Endothelial cell of hepatic sinusoid (primary cell): ENCODE data around the gene DPH1.

ENCODE experiments used
- in situ Hi-C: cut with HindIII; loops from 2 replicates; pipeline ENCODE4 v1.10.0; 2017; ENCODE audit warnings: low sequenced_read_pairs

Gene DPH1

DNA sequence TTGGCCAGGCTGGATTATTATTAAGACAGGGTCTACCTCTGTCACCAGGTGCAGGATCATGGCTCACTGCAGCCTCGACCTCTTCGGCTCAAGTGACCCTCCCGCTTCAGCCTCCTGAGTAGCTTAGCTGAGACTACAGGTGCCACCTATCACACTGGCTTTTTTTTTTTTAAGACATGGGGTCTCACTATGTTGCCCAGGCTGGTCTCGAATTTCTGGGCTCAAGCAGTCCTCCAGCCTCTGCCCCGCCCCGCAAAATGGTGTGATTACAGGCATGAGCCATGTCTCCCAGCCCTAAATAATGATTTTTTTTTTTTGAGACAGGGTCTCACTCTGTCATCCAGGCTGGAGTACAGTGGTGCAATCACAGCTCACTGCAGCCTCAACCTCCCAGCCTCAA, 17.6 kb downstream of the DPH1 start:
- in situ Hi-C loops: no loop called here

DNA sequence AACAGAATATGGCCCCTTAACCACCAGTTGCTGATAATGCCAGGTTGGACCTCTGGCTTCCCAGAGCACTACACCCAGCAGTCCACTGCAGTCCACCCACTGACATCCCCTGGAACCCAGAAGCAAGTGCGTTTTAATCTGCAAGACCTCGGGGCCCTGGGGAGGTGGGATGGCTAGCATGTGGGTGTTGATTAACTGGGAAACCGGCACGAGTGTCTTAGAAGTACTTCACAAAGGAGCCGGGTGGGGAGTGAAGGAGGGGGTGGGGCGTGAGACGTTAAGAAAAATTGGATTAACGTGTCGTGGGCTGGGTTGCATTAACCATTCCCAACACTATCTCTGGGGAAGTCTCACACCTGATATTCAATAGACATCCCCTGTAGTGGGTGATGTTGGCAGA, 18.9 kb downstream of the DPH1 start:
- in situ Hi-C loops: no loop called here

DNA sequence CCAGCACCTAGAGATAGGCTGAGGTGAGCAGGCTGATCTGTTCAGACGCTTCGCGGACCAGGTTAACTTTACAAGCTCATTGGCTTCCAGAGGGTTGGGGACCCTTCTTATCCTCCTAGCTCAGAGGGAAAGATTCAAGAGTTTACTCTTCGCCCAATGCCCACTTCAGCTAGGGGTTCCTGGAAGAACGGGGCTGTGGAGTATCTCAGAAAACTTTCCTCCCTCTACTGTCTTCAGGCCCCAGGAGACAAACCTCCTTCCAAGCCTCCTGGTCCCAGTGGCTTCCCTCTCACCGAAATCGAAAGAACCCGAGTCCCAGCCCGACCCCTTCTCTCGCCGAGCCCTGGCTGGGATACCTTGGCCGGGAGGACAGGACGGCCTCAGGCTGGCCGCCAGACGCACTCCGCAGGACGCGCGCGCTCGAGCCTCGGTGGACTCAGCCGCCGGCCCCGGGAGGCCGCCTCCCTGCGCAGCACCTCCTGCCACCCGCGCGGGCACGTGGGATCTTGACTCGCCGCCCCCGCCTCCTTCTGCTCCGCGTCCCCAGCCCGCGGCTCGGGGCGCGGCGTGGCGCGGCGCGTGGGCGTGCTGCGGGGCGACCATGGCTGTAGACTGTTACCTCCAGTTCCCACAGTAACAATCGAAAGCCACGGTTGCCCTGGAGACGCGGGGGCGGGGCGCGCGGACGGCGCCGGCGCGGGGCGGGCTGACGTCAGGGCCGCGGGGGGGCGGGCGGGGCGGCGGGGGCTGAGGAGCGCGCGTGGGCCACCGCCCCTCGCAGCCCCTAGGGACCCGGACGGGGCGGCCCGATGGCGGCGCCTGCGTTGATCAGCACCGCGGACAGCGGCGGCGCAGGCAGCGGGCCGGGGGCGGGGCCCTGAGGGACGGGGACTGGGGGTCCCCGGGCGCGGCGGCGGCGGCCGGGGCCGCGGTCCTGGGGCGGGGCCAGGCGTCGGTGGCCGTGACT, 19.7 kb downstream of the DPH1 start:
- in situ Hi-C loops: no loop called here

DNA sequence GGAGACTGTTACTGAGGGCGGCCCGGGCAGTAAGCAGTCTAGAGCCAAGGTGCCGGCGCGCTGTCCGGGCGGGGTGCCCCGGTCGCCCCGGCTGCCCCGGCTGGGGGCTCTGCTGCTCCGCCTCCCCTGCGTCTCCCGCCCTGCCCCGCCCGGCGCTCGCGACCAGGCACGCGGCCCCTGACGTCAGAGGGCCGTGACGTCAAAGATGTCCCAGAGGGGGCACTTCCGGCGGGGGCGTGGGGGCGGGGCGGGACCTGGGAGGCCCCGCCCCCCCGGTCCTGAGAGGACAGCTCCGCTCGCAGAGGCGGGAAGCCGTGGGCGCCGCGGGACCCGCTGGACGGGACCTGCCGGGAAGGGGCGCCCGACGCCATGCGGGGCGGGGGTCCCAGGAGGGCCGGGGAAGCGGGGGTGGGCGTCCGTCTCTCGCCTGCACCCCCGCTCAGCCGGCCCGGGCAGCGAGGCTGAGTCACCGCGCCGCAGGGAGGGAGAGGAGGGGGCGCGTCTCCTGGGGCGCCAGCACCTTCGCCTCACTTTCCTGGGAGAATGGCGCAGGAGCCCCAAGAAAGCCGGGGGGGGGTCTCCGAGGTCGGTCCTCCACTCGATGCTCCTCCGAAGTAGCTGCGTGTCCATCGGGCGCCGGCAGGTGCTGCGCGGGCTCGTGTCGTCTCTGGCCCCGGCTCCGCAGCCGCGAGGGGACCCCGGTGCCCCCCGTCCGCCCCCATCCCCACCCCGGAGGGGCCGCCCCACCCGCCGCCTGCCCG, 20.5 kb downstream of the DPH1 start:
- in situ Hi-C loops: no loop called here

DNA sequence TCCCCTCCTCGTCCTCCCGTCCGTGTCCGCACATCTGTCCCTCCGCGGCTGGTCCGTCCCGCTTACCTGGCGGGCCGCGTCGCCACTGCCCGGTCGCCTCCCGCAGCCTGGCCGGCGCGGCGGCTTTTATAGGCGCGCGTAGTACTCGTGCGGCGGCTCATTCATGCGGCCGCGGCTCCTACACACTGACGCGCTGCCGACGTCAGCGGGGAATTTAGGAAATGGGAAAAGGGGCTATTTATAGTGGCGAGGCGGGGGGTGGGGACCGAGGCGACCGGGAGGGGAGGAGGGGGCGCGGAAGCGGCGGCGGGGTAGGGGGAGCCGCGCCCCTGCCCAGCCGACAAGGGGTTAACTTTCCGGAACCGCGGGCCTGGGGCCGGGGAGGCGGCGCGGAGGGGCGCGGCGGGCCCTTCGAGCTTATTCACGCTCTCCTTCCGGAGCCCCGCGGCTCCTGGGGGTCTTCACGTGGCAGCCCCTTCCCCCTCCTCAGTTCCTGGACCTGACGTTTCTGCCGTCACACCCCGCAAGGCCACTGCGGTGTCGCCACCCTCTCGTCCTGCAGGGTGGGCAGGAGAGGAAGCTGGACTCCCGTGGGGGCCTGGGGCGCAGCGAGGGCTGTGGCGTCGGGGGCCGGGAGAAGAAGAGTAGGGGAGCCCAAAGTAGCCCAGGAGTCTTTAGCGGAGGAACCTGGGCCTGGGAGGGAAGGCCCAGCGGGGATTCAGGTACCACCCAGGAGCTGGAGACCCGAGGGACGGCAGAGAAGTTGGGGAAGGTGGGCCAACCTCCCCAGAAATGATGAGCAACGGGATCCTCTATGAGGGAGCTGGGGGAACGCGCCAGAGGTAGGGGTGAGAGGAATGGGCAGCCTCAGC, 21.3 kb downstream of the DPH1 start:
- in situ Hi-C loops: no loop called here

DNA sequence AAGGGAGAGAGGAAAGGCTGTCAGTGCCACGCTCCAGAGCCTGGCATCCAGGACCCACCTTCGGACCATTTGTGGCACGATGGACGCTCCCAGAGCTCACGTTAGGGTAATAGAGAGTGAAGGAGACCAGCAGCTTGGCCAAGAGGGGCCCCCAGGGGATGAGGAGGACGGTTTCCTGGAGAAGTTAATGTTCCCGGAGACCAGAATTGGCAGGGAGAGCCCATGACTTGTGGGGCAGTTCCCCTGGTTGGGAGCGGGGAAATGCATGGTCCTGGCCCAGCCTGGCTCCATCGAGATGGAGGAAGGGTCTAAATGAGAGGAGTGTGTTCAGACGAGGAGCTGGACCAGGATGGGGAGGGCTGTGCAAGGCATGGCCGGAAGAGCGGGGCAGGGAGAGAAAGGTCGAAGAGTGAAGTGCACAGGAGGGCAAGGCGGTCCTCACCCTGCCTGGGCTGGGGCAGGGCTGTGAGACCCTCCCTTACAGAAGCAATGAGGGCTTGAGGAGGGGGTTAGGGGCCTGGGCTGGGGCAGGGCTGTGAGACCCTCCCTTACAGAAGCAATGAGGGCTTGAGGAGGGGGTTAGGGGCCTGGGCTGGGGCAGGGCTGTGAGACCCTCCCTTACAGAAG, 22.1 kb downstream of the DPH1 start:
- in situ Hi-C loops: no loop called here

DNA sequence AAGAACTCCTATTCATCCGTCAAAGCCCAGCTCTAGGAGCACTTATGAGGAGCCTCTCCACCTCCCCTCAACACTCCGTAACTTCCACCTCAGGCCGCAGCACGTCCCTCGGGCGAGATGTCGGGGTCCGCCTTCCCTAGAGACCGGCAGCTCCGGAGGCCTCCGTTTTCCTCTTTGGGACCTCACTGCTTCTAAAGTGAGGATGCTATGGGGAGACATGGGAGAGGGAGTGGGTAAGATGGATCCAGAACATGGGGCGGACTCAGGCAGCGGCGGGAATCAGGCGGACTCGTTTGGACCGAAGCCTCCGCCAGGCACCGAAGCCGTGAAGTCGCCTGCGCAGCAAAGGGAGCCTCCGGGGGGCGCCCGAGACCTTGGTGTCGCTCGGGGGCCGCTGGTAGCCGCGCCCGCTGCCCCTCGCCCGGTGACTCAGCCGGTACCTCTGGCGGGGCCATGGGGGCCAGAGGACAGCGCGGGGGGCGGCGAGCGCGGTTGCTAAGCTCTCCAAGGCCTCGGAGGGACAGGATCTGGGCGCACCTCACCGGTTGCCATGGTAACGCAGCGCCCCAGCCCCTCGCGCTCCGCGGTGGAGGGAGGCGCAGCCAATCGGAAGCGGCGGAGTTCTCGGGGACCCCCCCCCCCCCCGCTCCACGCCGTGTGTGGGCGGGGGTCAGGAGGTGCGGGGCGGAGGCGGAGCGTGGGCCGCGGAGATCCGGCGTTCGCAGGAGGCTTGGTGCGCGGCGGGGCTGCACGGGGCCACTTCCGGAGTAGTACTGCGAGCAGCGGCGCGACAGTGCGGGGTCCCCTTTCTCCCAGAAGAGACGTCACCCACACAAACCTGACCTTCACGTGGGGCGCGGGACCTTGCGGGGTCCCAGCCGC, 23.7 kb downstream of the DPH1 start:
- in situ Hi-C loops: no loop called here

DNA sequence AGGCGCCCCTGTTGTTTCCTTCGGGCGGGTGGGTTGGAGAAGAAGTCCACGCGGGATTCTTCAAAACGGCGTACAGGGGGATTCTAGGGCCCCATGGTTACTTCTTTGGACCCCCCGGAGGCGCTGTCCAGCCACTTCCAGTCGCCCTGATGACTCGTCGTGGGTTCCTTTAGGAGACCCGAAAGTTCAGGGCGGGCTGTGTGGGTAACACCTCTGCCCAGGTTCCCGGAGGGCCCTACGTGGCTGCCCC, 24.2 kb downstream of the DPH1 start:
- in situ Hi-C loops: no loop called here

DNA sequence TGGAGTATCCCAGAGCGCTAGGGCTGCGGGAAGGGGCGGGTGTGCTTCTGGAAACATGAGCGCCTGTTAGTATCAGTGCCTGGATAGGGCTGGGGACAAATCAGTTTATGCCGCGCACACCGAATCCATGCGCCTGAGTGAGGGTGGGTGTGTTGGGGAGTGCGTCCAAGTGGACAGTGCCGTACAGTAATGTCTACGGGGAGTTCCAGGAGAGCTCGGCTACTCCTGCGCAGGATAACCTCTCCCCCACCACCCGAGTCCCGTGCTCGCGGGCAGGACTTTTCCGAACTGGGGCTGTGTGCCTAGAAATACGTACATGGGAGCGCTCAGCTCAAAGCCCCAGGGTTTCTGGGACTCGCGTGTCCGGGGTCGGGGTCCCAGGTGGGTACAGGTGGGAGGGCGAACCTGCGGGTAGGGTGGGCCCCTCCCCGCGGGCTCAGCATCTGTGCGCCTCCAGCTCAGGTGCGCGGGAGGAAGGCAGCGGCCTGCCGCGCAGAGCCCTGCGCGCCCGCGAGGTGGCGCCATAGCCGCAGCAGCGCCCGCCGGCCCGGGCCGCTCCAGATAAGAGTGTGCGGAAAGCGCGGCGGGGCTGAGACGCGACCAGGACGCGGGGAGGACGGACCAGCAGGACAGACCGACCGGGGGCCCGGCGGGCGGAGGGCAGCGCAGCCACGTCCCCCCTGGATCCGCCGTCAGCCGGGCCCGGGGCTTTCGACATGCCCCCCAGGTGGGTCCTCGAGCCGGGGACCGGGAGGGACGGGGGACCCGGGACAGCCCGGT, 24.7 kb downstream of the DPH1 start, which contains the start of gene HIC1:
HIC1 (plus strand) TSS at position 592 of the 780 bp plus-strand sequence. CDS start 1,588 bp downstream, outside the sequence.
- in situ Hi-C loops: no loop called here

DNA sequence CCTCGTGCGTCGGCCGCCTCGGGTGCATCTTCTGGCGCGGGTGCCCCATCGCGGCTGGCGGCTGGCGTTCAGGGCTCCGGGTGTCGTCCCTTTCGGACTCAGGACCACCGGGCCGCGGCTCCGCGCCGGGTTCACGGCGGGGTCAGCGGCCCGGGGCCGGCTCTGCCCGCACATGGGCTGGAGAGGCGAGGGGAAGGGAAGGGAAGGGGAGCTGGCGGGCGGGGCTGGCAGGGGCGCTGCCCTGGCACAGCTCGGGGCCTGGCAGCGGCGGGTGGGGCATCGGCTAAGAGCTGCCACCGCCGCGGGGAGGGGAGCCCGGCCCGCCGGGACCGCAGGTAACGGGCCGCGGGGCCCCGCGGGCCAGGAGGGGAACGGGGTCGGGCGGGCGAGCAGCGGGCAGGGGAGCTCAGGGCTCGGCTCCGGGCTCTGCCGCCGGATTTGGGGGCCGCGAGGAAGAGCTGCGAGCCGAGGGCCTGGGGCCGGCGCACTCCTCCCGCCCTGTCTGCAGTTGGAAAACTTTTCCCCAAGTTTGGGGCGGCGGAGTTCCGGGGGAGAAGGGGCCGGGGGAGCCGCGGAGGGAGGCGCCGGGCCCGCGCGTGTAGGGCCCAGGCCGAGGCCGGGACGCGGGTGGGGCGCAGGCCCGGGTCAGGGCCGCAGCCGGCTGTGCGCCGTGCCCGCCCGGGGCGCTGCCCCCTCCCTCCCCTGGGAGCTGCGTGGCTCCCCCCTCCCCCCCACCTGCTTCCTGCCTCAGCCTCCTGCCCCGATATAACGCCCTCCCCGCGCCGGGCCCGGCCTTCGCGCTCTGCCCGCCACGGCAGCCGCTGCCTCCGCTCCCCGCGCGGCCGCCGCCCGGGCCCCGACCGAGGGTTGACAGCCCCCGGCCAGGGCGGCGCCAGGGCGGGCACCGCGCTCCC, 25.6 kb downstream of the DPH1 start:
- in situ Hi-C loops: no loop called here

DNA sequence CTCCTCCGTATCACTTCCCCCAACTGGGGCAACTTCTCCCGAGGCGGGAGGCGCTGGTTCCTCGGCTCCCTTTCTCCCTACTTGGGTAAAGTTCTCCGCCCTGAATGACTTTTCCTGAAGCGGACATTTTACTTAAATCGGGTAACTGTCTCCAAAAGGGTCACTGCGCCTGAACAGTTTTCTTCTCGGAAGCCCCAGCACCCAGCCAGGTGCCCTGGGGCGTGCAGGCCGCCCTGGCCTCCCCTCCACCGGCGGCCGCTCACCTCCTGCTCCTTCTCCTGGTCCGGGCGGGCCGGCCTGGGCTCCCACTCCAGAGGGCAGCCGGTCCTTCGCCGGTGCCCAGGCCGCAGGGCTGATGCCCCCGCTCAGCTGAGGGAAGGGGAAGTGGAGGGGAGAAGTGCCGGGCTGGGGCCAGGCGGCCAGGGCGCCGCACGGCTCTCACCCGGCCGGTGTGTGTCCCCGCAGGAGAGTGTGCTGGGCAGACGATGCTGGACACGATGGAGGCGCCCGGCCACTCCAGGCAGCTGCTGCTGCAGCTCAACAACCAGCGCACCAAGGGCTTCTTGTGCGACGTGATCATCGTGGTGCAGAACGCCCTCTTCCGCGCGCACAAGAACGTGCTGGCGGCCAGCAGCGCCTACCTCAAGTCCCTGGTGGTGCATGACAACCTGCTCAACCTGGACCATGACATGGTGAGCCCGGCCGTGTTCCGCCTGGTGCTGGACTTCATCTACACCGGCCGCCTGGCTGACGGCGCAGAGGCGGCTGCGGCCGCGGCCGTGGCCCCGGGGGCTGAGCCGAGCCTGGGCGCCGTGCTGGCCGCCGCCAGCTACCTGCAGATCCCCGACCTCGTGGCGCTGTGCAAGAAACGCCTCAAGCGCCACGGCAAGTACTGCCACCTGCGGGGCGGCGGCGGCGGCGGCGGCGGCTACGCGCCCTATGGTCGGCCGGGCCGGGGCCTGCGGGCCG, 26.5 kb downstream of the DPH1 start:
- in situ Hi-C loops: no loop called here

DNA sequence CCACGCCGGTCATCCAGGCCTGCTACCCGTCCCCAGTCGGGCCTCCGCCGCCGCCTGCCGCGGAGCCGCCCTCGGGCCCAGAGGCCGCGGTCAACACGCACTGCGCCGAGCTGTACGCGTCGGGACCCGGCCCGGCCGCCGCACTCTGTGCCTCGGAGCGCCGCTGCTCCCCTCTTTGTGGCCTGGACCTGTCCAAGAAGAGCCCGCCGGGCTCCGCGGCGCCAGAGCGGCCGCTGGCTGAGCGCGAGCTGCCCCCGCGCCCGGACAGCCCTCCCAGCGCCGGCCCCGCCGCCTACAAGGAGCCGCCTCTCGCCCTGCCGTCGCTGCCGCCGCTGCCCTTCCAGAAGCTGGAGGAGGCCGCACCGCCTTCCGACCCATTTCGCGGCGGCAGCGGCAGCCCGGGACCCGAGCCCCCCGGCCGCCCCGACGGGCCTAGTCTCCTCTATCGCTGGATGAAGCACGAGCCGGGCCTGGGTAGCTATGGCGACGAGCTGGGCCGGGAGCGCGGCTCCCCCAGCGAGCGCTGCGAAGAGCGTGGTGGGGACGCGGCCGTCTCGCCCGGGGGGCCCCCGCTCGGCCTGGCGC, 27.3 kb downstream of the DPH1 start:
- in situ Hi-C loops: no loop called here

DNA sequence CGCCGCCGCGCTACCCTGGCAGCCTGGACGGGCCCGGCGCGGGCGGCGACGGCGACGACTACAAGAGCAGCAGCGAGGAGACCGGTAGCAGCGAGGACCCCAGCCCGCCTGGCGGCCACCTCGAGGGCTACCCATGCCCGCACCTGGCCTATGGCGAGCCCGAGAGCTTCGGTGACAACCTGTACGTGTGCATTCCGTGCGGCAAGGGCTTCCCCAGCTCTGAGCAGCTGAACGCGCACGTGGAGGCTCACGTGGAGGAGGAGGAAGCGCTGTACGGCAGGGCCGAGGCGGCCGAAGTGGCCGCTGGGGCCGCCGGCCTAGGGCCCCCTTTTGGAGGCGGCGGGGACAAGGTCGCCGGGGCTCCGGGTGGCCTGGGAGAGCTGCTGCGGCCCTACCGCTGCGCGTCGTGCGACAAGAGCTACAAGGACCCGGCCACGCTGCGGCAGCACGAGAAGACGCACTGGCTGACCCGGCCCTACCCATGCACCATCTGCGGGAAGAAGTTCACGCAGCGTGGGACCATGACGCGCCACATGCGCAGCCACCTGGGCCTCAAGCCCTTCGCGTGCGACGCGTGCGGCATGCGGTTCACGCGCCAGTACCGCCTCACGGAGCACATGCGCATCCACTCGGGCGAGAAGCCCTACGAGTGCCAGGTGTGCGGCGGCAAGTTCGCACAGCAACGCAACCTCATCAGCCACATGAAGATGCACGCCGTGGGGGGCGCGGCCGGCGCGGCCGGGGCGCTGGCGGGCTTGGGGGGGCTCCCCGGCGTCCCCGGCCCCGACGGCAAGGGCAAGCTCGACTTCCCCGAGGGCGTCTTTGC, 28.0 kb downstream of the DPH1 start:
- in situ Hi-C loops: no loop called here

DNA sequence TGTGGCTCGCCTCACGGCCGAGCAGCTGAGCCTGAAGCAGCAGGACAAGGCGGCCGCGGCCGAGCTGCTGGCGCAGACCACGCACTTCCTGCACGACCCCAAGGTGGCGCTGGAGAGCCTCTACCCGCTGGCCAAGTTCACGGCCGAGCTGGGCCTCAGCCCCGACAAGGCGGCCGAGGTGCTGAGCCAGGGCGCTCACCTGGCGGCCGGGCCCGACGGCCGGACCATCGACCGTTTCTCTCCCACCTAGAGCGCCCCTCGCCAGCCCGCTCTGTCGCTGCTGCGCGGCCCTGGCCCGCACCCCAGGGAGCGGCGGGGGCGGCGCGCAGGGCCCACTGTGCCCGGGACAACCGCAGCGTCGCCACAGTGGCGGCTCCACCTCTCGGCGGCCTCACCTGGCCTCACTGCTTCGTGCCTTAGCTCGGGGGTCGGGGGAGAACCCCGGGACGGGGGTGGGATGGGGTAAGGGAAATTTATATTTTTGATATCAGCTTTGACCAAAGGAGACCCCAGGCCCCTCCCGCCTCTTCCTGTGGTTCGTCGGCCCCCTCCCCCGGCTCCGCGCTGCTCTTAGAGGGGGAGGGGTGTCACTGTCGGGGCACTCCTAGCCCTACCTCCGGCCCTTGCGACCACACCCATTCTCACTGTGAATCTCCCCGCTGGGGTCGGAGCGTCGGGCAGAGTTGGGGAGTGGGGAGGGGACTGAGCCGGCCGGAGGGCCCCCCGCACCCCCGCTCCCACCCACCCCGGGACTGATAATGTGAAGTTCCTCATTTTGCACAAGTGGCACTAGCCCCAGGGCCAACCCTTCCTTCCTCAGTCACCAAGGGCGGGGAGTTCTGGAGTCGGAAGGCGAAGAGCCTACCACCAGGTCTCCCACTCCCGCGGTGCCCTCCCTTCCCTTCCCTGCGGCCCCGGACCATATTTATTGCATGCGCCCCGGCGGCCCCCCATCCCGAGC, 28.9 kb downstream of the DPH1 start:
- in situ Hi-C loops: no loop called here
